Liver (tissue), 3 donors: ENCODE results near the gene NUDT13.

Source experiments
- CTCF ChIP-seq: fragments of 150-350 bp; IDR thresholded peaks from 2 replicates; pipeline ENCODE4 v1.5.1; 2017; ENCODE audit warnings: improper control_type of control experiment, low read depth, low read length; ENCODE audit not compliant: missing input control
- EGR1 ChIP-seq, 2 donors: IDR thresholded peaks; 2 replicates each; pipeline ENCODE4 v1.6.1; 2016 to 2018; ENCODE audit warnings: antibody characterized with exemption in 2 of 2, low read depth in 2 of 2
- JUND ChIP-seq, 2 donors: IDR thresholded peaks; 2 replicates each; pipeline ENCODE4 v1.6.1; 2016; ENCODE audit warnings: antibody characterized with exemption in 2 of 2
- MAX ChIP-seq: IDR thresholded peaks from 2 replicates; pipeline ENCODE4 v1.6.1; 2016; ENCODE audit warnings: antibody characterized with exemption
- NR2F2 ChIP-seq: IDR thresholded peaks from 2 replicates; pipeline ENCODE4 v1.6.1; 2016; ENCODE audit warnings: antibody characterized with exemption
- REST ChIP-seq: IDR thresholded peaks from 2 replicates; pipeline ENCODE4 v1.6.1; 2016; ENCODE audit warnings: antibody characterized with exemption, mild to moderate bottlenecking
- TAF1 ChIP-seq: conservative IDR thresholded peaks from 2 replicates; pipeline ENCODE4 v1.6.1; 2016; ENCODE audit warnings: antibody characterized with exemption, mild to moderate bottlenecking
- YY1 ChIP-seq: IDR thresholded peaks from 2 replicates; pipeline ENCODE4 v1.6.1; 2016; ENCODE audit warnings: antibody characterized with exemption, mild to moderate bottlenecking
- donor health status: healthy.
- donor health status: healthy.

GRCh38 chr10:73097305-73097670, 13.0 kb upstream of the NUDT13 start:
- TF ChIP-seq CTCF: no peak
- TF ChIP-seq NR2F2: no peak
- TF ChIP-seq TAF1: no peak
- no peak for TF ChIP-seq YY1
- TF ChIP-seq MAX: no peak
- no peak for TF ChIP-seq EGR1 (IDR thresholded peaks at IDR 0.05; ENCODE audit: low read depth in 2 of 2)
- no peak for TF ChIP-seq JUND (IDR thresholded peaks at IDR 0.05)
- TF ChIP-seq REST: no peak
